Naive thymus-derived CD8-positive, alpha-beta T cell (primary cell): ENCODE results near the gene PLET1. TPM values are rescaled to one million over a fixed set of nuclear protein-coding genes. Genes with fewer than 3 reads are reported as not detected.

Experiments used
- polyA plus RNA-seq, 3 donors: library from polyadenylated mRNA; unstranded; fragments of 300-500 nt; fragmentation: Illumina TruSeq; gene quantifications; one replicate each; pipeline ENCODE4 v1.2.3, GENCODE V29; 2021
- total RNA-seq, 8 experiments: library from RNA in 2 of 8; stranded (reverse) in 2 of 8; gene quantifications; one replicate each; pipeline ENCODE4 v1.2.3 and lab custom pipeline; 2021 to 2026

Gene PLET1
- total and polyA plus RNA-seq, 5 experiments from 2014 or later: not detected

Other genes starting within 250 kb of the PLET1 start
- gene DLAT, start 235.5 kb downstream of the PLET1 start, total RNA-seq: 10 to 100 TPM; 20.0 to 20.5 TPM
- gene DLAT, start 235.5 kb downstream of the PLET1 start, polyA plus RNA-seq: 10 to 100 TPM; 22.4 to 26.1 (median 24.5) TPM
- gene PIH1D2, start 186.8 kb downstream of the PLET1 start, total RNA-seq: not detected
- gene PIH1D2, start 186.8 kb downstream of the PLET1 start, polyA plus RNA-seq: under 1 TPM in 2 of 3 donors, not detected in 1; 0.50 to 0.87 TPM
- gene NKAPD1, start 186.6 kb downstream of the PLET1 start, total RNA-seq: 10 to 100 TPM; 21.5 to 21.7 TPM
- 10 to 100 TPM in 1 of 3 donors, 1 to 10 TPM in 2; 9.8 to 12.6 (median 10.0) TPM for gene NKAPD1, start 186.6 kb downstream of the PLET1 start, polyA plus RNA-seq
- gene TIMM8B, start 174.1 kb downstream of the PLET1 start, total RNA-seq: 10 to 100 TPM; 26.2 to 33.3 TPM
- gene TIMM8B, start 174.1 kb downstream of the PLET1 start, polyA plus RNA-seq: 10 to 100 TPM; 58.0 to 75.2 (median 69.1) TPM
- gene SDHD, start 174.0 kb downstream of the PLET1 start, total RNA-seq: 10 to 100 TPM; 71.5 to 76.9 TPM
- gene SDHD, start 174.0 kb downstream of the PLET1 start, polyA plus RNA-seq: 100 to 1,000 TPM; 167 to 191 (median 181) TPM
- not detected for gene IL18, start 96.8 kb downstream of the PLET1 start, total RNA-seq
- under 1 TPM in 2 of 3 donors, not detected in 1; 0.16 to 0.19 TPM for gene IL18, start 96.8 kb downstream of the PLET1 start, polyA plus RNA-seq
- under 1 TPM in 1 of 2 experiments, not detected in 1; 0.44 TPM for gene TEX12, start 93.5 kb downstream of the PLET1 start, total RNA-seq
- gene TEX12, start 93.5 kb downstream of the PLET1 start, polyA plus RNA-seq: not detected
- 1 to 10 TPM; 1.9 to 2.3 TPM for gene BCO2, start 85.3 kb downstream of the PLET1 start, total RNA-seq
- gene BCO2, start 85.3 kb downstream of the PLET1 start, polyA plus RNA-seq: not detected
- 10 to 100 TPM; 28.7 to 30.8 TPM for gene PTS, start 34.4 kb downstream of the PLET1 start, total RNA-seq
- 1 to 10 TPM; 4.6 to 7.6 (median 5.3) TPM for gene PTS, start 34.4 kb downstream of the PLET1 start, polyA plus RNA-seq